Measurements from ENCODE around the gene DGCR6. TPM values are rescaled to one million over a fixed set of nuclear protein-coding genes. Genes with fewer than 3 reads are reported as not detected.

DGCR6 gene
- total and polyA plus RNA-seq, 9 donors = 0.28 to 4.9 (median 0.90) TPM

- H3K27ac ChIP-seq = no peak overlapping the region
- no peaks in the 10 kb centered on the region for H3K9me3 ChIP-seq
- TF ChIP-seq CTCF (IDR thresholded peaks at IDR 0.05) = no peak
- TF ChIP-seq EP300 (IDR thresholded peaks at IDR 0.05) = no peak
- TF ChIP-seq POLR2A (IDR thresholded peaks at IDR 0.05) = no peak
- H3K27me3 ChIP-seq = no peaks in the 10 kb centered on the region
- H3K4me1 ChIP-seq (ENCODE audit: insufficient read depth) = no peaks in the 10 kb centered on the region
- no peaks in the 10 kb centered on the region for H3K36me3 ChIP-seq
- WGBS, 3 donors = no CpG with 5 or more reads among the region's 20 CpGs
- no peak overlapping the region for H3K4me3 ChIP-seq
- DNase-seq = no peak
- intact Hi-C loops (cut with DNase I) = no loop called here
Observed at GRCh38 chr22:18925368-18926064, 19.4 kb downstream of the DGCR6 start.

GRCh38 chr22:18927020-18927419 lies 20.9 kb downstream of the DGCR6 start:
- Histone ChIP-seq H3K4me1 (ENCODE audit: insufficient read depth) (no peaks in the 10 kb centered on the region), H3K4me3 (no peak overlapping the region), H3K36me3 (no peaks in the 10 kb centered on the region), H3K27ac (no peak overlapping the region), H3K27me3 (no peaks in the 10 kb centered on the region), H3K9me3 (no peaks in the 10 kb centered on the region)
- intact Hi-C loops (cut with DNase I) = no loop called here
- TF ChIP-seq CTCF (IDR thresholded peaks at IDR 0.05) (no peak), POLR2A (IDR thresholded peaks at IDR 0.05) (no peak), EP300 (IDR thresholded peaks at IDR 0.05) (no peak)
- no peak for DNase-seq
- no CpG with 5 or more reads among the region's 4 CpGs for WGBS, 3 donors

- Histone ChIP-seq H3K27me3 (no peaks in the 10 kb centered on the region), H3K27ac (no peak overlapping the region), H3K36me3 (no peaks in the 10 kb centered on the region), H3K9me3 (no peaks in the 10 kb centered on the region), H3K4me1 (ENCODE audit: insufficient read depth) (no peaks in the 10 kb centered on the region), H3K4me3 (no peak overlapping the region)
- DNase-seq = no peak
- intact Hi-C loops (cut with DNase I) = no loop called here
- WGBS, 3 donors = no CpG with 5 or more reads among the region's 5 CpGs
- TF ChIP-seq POLR2A (IDR thresholded peaks at IDR 0.05) (no peak), EP300 (IDR thresholded peaks at IDR 0.05) (no peak), CTCF (IDR thresholded peaks at IDR 0.05) (no peak)
Observed at GRCh38 chr22:18927573-18927972, 21.5 kb downstream of the DGCR6 start.

- Histone ChIP-seq H3K27ac (no peak overlapping the region), H3K36me3 (no peaks in the 10 kb centered on the region), H3K4me1 (ENCODE audit: insufficient read depth) (no peaks in the 10 kb centered on the region), H3K9me3 (no peaks in the 10 kb centered on the region), H3K27me3 (no peaks in the 10 kb centered on the region), H3K4me3 (no peak overlapping the region)
- WGBS, 3 donors = no CpG with 5 or more reads among the region's 5 CpGs
- no peak for DNase-seq
- intact Hi-C loops (cut with DNase I) = no loop called here
- TF ChIP-seq CTCF (IDR thresholded peaks at IDR 0.05) (no peak), EP300 (IDR thresholded peaks at IDR 0.05) (no peak), POLR2A (IDR thresholded peaks at IDR 0.05) (no peak)
Observed at GRCh38 chr22:18929459-18929858, 23.3 kb downstream of the DGCR6 start.
